Mucosa of stomach (tissue), 1 donor: ENCODE results near the gene ABI3.
A peak's percentile ranks its signal among the peaks of the same experiment; 100 is the strongest.
"Not testable (repeated sequence)": the region's sequence is repeated elsewhere in the genome, so short reads cannot be mapped to it uniquely, and the experiment has no call there.

Experiments
- H3K27me3 ChIP-seq: one replicate; pipeline ENCODE4 v1.7.0; 2013; ENCODE audit warnings: mild to moderate bottlenecking, low read length; ENCODE audit not compliant: control insufficient read depth, insufficient read depth
- H3K36me3 ChIP-seq: one replicate; pipeline ENCODE4 v1.7.0; 2013; ENCODE audit warnings: low read length; ENCODE audit not compliant: control insufficient read depth, insufficient read depth
- H3K4me1 ChIP-seq: one replicate; pipeline ENCODE4 v1.7.0; 2013; ENCODE audit warnings: mild to moderate bottlenecking, low read length; ENCODE audit not compliant: control insufficient read depth, insufficient read depth
- H3K4me3 ChIP-seq: one replicate; pipeline ENCODE4 v1.7.0; 2013; ENCODE audit warnings: low read length
- H3K9ac ChIP-seq: one replicate; pipeline ENCODE4 v1.7.0; 2013; ENCODE audit warnings: mild to moderate bottlenecking, low read length, moderate library complexity
- H3K9me3 ChIP-seq: one replicate; pipeline ENCODE4 v1.7.0; 2013; ENCODE audit warnings: mild to moderate bottlenecking, low read length, moderate library complexity; ENCODE audit not compliant: control insufficient read depth
- donor health status: Pancreatic carcinoma.

The ABI3 gene

DNA sequence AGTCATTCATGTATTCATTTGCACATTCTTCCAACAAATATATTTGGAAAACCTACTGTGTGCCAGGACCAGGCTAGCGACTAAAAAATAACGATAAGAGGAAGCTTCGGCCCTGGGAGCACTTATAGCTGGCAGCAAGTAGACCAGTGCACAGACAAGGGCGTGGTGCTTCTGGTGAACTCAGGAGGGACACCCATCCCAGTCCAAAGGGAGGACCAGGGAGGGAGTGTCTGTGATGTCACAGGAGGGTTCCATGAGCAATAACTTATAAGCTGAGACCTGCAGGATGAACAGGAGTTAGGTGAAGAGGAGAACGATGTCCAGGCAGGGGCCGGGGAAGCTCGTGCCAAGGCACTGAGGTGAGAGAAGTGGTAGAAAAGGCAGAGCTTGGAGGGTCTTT lies 37.4 kb downstream of the ABI3 start:
- Histone ChIP-seq H3K9me3 (no peaks in the 10 kb centered on the region), H3K36me3 (no peaks in the 10 kb centered on the region), H3K4me3 (no peak overlapping the region), H3K9ac (no peak overlapping the region), H3K27me3 (peaks cover 11% of the 10 kb centered on the region), H3K4me1 (no peaks in the 10 kb centered on the region)

GRCh38 chr17:49249292-49249794 lies 38.8 kb downstream of the ABI3 start:
- Histone ChIP-seq H3K4me3 (no peak overlapping the region), H3K4me1 (no peaks in the 10 kb centered on the region), H3K36me3 (no peaks in the 10 kb centered on the region), H3K9ac (no peak overlapping the region), H3K9me3 (no peaks in the 10 kb centered on the region), H3K27me3 (peaks cover 11% of the 10 kb centered on the region)

GRCh38 chr17:49249890-49250522 lies 39.5 kb downstream of the ABI3 start:
- Histone ChIP-seq H3K36me3 (no peaks in the 10 kb centered on the region), H3K4me3 (no peak overlapping the region), H3K4me1 (no peaks in the 10 kb centered on the region), H3K9ac (no peak overlapping the region), H3K9me3 (no peaks in the 10 kb centered on the region), H3K27me3 (peaks cover 11% of the 10 kb centered on the region)

DNA sequence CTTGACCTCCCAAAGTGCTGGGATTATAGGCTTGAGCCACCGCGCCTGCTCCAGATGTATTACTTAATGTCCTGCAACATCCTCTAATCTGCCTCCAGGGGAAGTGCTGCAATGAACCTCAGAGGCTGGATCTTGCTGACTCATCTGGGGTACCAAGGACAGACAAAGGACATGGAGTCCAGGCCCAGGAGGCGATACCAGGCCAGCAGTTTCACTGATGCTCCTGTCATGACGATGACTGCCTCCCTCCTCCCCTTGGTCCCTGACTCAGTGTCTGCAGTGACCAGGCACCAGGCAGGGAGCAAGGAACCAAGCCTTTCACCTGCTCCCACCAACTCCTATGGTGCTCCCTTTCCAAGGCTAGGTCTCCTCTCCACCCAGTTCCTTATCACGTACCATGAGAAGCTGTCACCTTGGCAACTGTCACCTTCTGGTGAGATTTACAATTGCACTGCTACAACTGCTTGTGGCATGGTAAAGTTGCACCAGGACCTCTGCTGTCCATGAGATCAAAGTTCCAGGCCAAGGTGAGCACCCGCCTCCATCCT lies 41.7 kb downstream of the ABI3 start:
- no peak overlapping the region for H3K4me3 ChIP-seq
- no peaks in the 10 kb centered on the region for H3K9me3 ChIP-seq
- no peaks in the 10 kb centered on the region for H3K36me3 ChIP-seq
- peaks cover 11% of the 10 kb centered on the region for H3K27me3 ChIP-seq
- no peak overlapping the region for H3K9ac ChIP-seq
- no peaks in the 10 kb centered on the region for H3K4me1 ChIP-seq

- Histone ChIP-seq H3K4me3 (no peak overlapping the region), H3K9ac (no peak overlapping the region), H3K9me3 (no peaks in the 10 kb centered on the region), H3K27me3 (peaks cover 7% of the 10 kb centered on the region), H3K36me3 (no peaks in the 10 kb centered on the region), H3K4me1 (no peaks in the 10 kb centered on the region)
Observed at GRCh38 chr17:49254066-49254465, 43.6 kb downstream of the ABI3 start.

DNA sequence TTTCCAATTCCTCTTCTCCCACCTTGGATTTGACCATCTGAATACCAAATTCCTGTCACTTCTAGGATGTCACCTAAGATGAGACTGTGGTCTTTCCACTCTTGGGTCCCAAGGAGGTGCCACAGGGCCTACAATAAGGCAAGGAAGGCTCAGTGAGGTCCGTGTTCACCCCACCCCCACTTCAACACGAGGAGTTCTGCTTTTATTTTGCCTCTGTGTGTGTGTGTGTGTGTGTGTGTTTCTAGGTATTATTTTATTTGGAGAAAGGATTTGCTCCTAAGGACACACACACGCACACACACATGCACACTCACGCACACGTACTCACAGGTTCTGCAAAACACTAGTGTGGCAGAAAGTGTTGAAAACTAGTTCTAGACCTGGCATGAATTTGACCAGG lies 44.6 kb downstream of the ABI3 start:
- no peaks in the 10 kb centered on the region for H3K4me1 ChIP-seq
- no peak overlapping the region for H3K4me3 ChIP-seq
- H3K9me3 ChIP-seq = no peaks in the 10 kb centered on the region
- H3K27me3 ChIP-seq = peaks cover 4% of the 10 kb centered on the region
- H3K9ac ChIP-seq = no peak overlapping the region
- H3K36me3 ChIP-seq = no peaks in the 10 kb centered on the region

GRCh38 chr17:49258394-49258793 lies 47.9 kb downstream of the ABI3 start:
- H3K9ac ChIP-seq = no peak overlapping the region
- H3K9me3 ChIP-seq = no peaks in the 10 kb centered on the region
- no peaks in the 10 kb centered on the region for H3K36me3 ChIP-seq
- H3K4me3 ChIP-seq = no peak overlapping the region
- peaks cover 10% of the 10 kb centered on the region for H3K27me3 ChIP-seq
- H3K4me1 ChIP-seq = peaks cover 5% of the 10 kb centered on the region

DNA sequence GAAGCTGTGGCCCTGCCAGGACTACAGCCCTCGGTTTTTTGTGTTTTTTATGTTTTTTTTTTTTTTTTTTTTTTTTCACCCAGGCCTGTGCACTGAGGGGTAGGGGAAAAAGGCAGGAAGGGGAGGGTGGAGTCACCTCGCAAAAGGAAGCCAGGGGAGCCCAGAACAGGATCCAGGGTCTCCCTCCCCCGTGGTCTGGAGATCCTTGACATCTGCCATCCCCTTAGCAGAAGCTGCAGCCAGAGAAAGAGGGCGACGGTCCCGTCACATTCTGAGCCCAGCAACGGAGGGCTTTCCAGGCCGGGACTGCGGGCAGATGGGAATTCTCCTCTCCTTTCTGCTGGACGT lies 49.1 kb downstream of the ABI3 start:
- Histone ChIP-seq H3K9ac (peak overlapping the region; percentile 55), H3K27me3 (peaks cover 10% of the 10 kb centered on the region), H3K4me1 (peaks cover 5% of the 10 kb centered on the region), H3K36me3 (no peaks in the 10 kb centered on the region), H3K4me3 (no peak overlapping the region), H3K9me3 (no peaks in the 10 kb centered on the region)

DNA sequence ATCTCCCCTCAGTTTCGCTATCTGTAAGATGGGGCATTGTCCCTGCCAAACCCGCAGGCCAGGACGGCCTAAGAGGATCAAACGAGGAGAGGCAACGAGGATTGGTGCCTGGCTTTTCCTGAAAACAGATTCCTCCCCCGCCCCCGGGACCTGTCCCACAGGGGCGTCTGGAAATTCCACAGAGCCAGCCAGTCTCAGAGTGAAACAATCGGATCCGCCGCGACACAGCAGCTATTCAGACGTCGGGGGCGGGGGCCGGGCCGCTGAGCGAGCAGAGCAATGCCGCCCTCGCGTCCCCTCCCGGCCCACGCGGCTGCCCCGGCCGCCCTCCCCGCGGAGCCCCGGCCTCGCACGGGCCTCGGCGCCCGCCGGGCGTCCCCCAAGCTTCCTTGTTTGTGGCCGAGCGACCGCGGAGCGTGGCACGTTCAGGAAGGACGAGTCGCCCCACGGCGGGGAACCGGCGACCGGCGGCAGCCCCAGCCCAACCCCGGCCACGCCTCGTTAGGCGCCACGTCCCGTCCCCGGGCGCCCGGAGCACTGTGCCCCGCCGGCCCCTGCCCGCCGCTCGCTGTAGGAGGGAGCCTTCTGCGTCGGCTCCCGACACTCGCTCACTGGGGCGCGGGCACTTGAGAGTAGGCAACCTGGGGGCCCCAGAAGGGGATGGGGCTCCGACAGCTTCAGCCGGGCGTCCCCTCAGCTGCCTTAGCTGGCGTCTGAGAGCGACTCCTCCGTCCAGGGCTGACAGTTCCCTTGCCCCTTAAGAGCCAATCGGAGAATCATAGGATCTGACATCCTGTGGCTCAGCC lies 49.7 kb downstream of the ABI3 start:
- Histone ChIP-seq H3K36me3 (no peaks in the 10 kb centered on the region), H3K27me3 (peaks cover 10% of the 10 kb centered on the region), H3K9me3 (no peaks in the 10 kb centered on the region), H3K9ac (peak overlapping the region; percentile 55), H3K4me3 (no peak overlapping the region), H3K4me1 (peaks cover 5% of the 10 kb centered on the region)

DNA sequence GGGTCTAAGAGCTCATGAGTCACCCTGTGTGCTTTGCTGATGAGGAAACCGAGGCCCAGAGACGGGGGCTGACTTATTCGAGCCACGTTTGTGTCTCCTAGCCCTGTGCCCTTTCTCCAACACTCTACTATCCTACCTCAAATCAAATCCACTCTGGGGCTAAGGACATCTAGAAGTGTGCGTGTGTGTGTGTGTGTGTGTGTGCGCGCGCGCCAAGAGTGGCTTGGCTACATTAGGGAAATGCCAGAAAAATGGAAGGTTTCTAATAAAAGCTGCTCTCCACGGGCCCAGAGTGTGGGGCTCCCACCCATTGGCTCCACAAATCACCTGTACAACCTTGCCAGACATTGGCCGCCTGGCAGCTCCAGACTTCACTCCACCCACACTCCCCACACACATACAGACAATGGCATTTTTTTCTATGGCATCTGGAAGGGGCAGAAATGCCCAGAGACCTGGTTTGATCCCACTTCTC lies 50.3 kb downstream of the ABI3 start:
- Histone ChIP-seq H3K27me3 (peaks cover 10% of the 10 kb centered on the region), H3K4me3 (no peak overlapping the region), H3K9ac (no peak overlapping the region), H3K9me3 (no peaks in the 10 kb centered on the region), H3K36me3 (no peaks in the 10 kb centered on the region), H3K4me1 (peaks cover 5% of the 10 kb centered on the region)

- H3K36me3 ChIP-seq, H3K27me3 ChIP-seq, H3K9ac ChIP-seq, H3K4me3 ChIP-seq, H3K9me3 ChIP-seq, H3K4me1 ChIP-seq: not testable (repeated sequence)
Observed at GRCh38 chr17:49261540-49261939, 51.0 kb downstream of the ABI3 start.

- H3K9ac ChIP-seq = no peak overlapping the region
- no peaks in the 10 kb centered on the region for H3K9me3 ChIP-seq
- no peaks in the 10 kb centered on the region for H3K27me3 ChIP-seq
- H3K36me3 ChIP-seq = no peaks in the 10 kb centered on the region
- H3K4me3 ChIP-seq = no peak overlapping the region
- no peaks in the 10 kb centered on the region for H3K4me1 ChIP-seq
Observed at GRCh38 chr17:49266233-49266632, 55.7 kb downstream of the ABI3 start.
